GM12892 (cell line): Measurements from ENCODE around the gene CRYGS.
"Not testable (repeated sequence)": the region's sequence is repeated elsewhere in the genome, so short reads cannot be mapped to it uniquely, and the experiment has no call there.

Experiments used
- DNase-seq: peaks from one replicate; pipeline ENCODE4 v3.0.0; 2011; ENCODE audit not compliant: insufficient read length
- FAIRE-seq: peaks from 2 replicates; lab custom pipeline; 2011; peaks lifted over from hg19 to GRCh38; lab: Jason Lieb, UNC
- POLR2A ChIP-seq: IDR thresholded peaks from 2 replicates; pipeline ENCODE4 v1.6.1; 2011; ENCODE audit warnings: low read depth, low read length, control low read depth
- POLR2AphosphoS5 ChIP-seq: IDR thresholded peaks from 2 replicates; pipeline ENCODE4 v1.6.1; 2011; ENCODE audit warnings: low read depth, low read length, control low read depth
- TAF1 ChIP-seq: IDR thresholded peaks from 2 replicates; pipeline ENCODE4 v1.6.1; 2011; ENCODE audit warnings: low read depth, mild to moderate bottlenecking, control low read depth, low read length, borderline replicate concordance

The CRYGS gene

DNA sequence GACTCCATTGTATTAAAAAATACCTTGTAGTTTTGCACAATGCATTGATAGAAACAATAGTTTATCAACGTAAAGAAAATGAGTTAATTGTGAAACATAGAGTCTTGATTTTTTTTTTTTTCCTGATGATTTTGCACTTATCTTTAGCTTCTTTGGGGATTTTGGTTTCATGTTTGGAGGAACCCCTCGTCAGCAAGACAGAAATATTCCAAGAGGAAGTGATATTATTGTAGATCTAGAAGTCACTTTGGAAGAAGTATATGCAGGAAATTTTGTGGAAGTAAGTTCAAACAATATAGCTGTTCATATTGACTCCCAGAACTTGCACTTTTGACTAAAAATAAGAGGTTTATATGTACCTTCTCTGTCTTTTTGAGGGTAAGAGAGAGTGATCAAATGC lies 33.3 kb upstream of the CRYGS start:
- TF ChIP-seq POLR2AphosphoS5: no peak
- no peak for TF ChIP-seq TAF1
- TF ChIP-seq POLR2A: no peak
- FAIRE-seq: no peak
- DNase-seq: no peak

DNA sequence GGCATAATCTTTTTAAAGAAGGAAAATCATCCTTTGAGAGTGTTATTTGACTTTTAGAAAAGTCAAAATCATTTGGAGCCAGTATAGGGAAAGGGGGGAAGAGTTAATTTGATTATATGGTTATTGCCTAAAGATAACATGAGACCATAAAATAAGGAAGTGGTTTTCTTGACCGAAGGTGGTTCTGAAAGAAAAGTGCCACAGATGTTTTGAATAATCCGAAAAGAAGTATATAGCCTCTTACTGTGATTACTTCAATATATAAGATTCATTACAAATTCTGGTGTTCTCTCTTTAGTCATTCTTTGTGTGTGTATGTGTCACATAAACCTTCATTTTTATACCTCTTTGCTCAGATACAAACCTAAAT lies 27.4 kb upstream of the CRYGS start:
- DNase-seq (no peak), FAIRE-seq (no peak)
- TF ChIP-seq TAF1 (no peak), POLR2A (no peak), POLR2AphosphoS5 (no peak)

DNA sequence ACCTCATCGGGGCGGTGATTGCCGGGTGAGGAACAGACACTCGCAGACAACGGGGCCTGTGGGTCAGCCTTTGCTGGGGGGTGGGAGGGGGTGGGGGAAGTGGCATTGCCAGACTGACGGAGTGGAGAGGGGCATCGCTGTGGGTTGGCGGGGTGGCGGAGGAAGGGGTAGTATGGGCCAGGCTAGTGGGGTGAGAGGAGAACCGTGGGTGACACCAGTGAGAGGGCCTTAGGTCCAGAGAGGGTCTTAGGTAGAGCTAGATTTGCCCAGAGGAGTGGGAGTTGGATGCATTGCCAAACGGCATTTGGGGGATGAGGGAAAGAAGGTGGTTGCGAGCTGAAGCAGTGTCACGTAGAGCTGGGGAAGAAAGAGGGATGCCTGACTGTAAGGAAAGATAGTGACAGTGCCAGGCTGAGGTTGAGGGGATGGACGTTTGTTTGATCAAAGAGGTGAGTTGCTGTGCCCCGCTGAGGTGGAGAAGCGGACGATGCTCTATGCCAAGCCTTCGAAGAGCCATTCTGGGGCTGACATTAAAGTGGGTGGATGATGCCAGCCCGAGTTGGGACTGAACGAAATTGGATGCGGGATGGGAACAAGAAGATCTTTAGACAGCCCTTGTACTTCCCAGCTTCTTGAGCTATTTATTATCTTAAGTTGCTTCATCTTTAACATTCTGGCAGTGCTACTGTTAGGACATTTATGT lies 26.9 kb upstream of the CRYGS start:
- no peak for TF ChIP-seq TAF1
- TF ChIP-seq POLR2AphosphoS5: no peak
- no peak for TF ChIP-seq POLR2A
- FAIRE-seq: no peak
- DNase-seq: no peak

DNA sequence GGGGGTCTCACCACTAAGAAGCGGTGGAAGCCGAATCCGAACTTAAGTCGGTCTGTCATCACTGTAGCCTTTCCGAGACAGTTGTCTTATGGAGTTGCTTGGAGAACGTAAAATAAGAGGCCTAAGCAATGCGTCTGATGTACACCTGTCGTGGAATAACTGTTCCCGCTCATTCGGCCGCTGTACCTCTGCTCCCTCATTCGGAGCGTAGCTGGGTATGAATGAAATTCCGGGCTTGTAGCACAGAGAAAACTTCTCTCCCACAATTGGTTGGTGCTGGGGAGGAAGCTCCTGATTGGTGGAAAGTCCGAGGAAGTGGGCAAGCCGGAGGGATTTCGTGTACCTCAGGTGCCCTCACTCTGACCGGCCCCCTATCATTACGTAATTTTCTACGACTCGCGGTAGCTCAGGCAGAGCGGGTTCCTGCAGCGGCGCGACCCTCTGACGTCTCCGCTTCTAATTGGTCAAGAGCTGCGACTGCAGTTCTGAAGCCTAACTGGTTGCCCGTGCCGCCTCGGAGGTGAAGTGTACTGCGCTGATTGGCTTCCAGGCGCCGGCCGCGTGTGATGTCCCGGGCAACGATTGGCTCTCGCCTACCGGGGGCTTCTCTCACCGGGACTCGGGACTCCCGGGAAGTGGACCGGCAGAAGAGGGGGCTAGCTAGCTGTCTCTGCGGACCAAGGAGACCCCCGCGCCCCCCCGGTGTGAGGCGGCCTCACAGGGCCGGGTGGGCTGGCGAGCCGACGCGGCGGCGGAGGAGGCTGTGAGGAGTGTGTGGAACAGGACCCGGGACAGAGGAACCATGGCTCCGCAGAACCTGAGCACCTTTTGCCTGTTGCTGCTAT lies 26.1 kb upstream of the CRYGS start, which contains the start of gene DNAJB11:
Gene DNAJB11, plus strand, starts transcription at position 625 of the 845 bp plus-strand sequence. Its CDS starts 178 bp downstream, at position 803.
- TF ChIP-seq POLR2AphosphoS5 (peak; percentile 97), POLR2A (peak; percentile 96), TAF1 (peak; percentile 100)
- peak; percentile 98 for FAIRE-seq
- peak; percentile 96 for DNase-seq

DNA sequence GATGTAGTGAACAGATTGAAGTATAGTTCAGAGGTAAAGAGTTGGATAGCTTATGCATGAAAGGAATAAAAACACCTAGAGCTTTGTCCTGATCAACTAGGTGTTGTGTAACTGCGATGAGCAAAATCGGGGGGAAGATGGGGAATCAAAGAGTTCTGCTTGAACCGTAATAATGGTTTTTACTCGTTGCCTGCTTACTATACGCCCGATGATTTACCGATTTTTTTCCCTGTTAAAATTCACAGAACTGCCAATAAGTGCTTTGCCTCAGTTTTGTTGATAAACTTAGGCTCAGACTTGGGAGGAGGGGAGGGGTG lies 25.6 kb upstream of the CRYGS start:
- DNase-seq (no peak), FAIRE-seq (no peak)
- no peak for TF ChIP-seq TAF1
- no peak for TF ChIP-seq POLR2A
- no peak for TF ChIP-seq POLR2AphosphoS5

DNA sequence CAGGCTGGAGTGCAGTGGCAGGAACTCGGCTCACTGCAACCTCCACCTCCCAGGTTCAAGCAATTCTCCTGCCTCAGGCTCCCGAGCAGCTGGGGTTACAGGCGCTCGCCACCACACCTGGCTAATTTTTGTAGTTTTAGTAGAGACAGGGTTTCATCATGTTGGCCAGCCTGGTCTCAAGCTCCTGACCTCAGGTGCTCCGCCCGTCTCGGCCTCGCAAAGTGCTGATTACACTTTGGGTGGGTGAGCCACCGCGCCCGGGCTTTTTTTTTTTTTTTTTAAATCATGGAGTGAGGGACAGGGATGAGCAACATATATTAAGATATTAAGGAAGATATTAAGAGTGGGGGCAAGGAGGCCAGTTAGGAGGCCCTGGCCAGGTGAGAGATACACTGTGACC lies 25.2 kb upstream of the CRYGS start:
- FAIRE-seq, DNase-seq: not testable (repeated sequence)

DNA sequence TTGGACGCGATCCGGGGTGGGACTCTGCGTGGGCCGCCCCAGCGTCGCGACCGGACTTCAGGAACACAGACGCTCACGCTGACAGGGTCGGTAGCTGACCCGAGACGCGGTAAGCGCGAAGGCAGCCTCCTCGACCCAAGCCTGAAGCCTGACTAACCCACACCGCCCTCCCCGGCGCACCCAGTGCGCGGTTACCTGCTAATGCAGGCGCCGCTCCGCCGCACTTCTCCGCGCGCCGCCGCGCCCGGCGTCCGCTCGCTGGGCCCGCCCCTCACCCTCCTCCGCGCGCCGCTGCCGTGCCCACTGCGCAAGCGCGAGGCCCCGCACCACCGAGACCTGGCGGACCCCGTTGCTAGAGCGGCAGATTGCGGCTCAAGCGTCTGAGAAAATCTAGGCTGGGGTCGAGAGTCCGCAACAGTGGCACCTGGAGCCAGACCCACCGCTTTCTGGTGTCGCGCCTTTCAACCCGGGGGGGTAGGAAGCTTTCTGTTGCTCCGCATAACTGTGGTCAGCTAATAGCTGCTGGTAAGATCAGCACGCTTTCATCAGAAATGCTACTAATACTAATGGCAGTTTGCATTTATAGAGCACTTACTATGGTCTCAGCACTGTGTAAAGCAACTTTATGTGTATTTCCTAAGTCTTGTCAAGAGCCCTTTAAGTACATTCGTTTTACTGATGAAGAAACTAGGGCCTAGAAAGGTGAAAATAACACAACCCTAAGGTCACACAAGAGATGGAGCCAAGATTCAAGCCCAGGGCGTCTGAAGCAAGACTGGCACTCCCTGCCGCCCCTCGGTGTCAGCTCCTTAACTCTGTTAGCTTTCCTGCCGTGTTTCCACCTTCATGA lies 23.1 kb upstream of the CRYGS start, which contains the start of gene TBCCD1:
Gene TBCCD1, minus strand, starts transcription at position 268 of the 850 bp plus-strand sequence. CDS start 3,010 bp downstream, outside the sequence.
- FAIRE-seq (peak; percentile 96), DNase-seq (peak; percentile 66)
- peak; percentile 98 for TF ChIP-seq POLR2A
- TF ChIP-seq POLR2AphosphoS5: peak; percentile 96
- TF ChIP-seq TAF1: peak; percentile 80

GRCh38 chr3:186566772-186567071 lies 22.5 kb upstream of the CRYGS start:
- no peak for FAIRE-seq
- no peak for TF ChIP-seq POLR2A
- TF ChIP-seq POLR2AphosphoS5: no peak
- no peak for TF ChIP-seq TAF1
- no peak for DNase-seq

DNA sequence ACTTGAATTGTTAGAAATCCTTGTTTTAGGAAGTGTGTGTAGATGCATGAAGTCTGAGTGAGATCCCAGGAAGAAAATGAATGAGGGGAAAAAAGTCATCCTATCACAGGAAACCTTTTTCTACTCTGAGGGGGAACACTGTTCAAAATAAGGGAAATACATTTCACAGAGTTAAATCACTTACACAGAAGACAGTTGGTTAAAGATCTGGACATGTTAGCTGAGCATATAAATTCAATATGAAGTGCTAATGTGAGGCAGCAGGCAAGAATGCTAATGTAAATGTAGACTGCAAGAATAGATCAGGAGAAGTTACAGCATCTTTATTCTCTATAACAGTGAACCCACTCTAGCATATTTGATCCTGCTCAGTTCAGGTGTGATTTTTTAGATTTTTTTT lies 20.4 kb upstream of the CRYGS start:
- no peak for FAIRE-seq
- no peak for DNase-seq
- TF ChIP-seq POLR2AphosphoS5 (no peak), TAF1 (no peak), POLR2A (no peak)

DNA sequence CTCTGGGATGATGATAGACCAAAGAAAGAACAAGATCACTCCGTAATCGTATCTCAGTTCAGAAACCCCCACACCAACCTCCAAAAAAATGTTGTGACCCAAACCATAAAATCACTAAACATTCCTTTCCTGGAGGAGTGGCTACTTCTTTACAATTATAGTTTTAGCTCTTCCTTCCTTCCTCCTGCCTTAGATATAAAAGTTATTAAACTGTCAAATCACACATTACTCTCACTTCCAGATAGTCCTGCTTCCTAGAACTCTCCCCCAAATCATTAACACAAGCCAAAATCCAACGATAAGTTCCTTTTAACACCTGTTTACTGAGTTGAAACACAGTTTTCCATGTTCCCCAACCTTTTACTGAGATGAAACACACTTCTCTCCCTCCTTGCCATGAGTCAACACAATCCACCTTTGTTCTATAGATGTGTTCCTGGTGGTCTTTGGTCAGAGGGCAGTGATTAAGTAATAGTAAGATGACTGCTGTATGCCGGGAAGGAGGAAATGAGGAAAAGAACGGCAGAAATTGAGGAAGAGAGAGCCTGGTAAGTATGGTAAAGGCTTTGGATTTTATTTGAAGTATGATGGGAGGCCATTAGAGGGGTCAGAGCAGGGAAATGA lies 8.3 kb upstream of the CRYGS start:
- TF ChIP-seq POLR2AphosphoS5 (no peak), POLR2A (no peak), TAF1 (no peak)
- DNase-seq (no peak), FAIRE-seq (no peak)

DNA sequence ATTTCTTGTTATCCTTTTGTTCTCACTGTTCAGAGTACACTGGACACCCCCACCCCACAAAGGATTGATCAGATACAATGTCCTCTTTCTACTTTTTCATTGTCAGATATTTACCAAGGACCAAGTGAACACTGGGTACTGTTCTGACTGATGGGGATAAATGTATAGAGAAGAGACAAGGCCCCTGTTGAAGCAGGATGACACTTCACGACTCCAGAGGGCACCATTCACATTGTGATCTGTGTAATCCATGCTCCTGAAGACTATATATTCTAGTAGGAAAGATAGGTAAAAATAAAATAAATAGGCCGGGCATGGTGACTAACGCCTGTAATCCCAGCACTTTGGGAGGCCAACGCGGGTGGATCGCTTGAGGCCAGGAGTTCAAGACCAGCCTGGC lies 7.2 kb upstream of the CRYGS start:
- TF ChIP-seq POLR2A: no peak
- no peak for TF ChIP-seq POLR2AphosphoS5
- TF ChIP-seq TAF1: no peak
- FAIRE-seq (no peak), DNase-seq (no peak)

- TF ChIP-seq POLR2AphosphoS5 (no peak), TAF1 (no peak), POLR2A (no peak)
- DNase-seq: no peak
- no peak for FAIRE-seq
These were observed 5.3 kb upstream of the CRYGS start for GRCh38 chr3:186549497-186549896.
